PC-3 (cell line): Measurements from ENCODE around the gene FANCC. TPM values are rescaled to one million over a fixed set of nuclear protein-coding genes. Genes with fewer than 3 reads are reported as not detected.

Experiments
- ATAC-seq: fragments of 200-7000 bp; cut with Tn5 transposase; 2 replicates; pipeline ENCODE4 v1.9.1; 2020; ENCODE audit warnings: mild to moderate bottlenecking, moderate library complexity
- BruUV-seq: library from RNA; stranded (reverse); fragments of 400-500 nt; replicated peaks from 2 replicates; lab custom pipeline; 2021; lab: Mats Ljungman, UMichigan
- CTCF ChIA-PET: fragments of 300-600 bp; sonication (Branson Sonifier 250); formaldehyde crosslinking; loops from one replicate; lab custom pipeline; 2022; ENCODE audit warnings: antibody characterized with exemption; lab: Charles Lee
- POLR2A ChIA-PET: fragments of 300-600 bp; sonication (Branson Sonifier 250); formaldehyde crosslinking; loops from one replicate; lab custom pipeline; 2022; ENCODE audit warnings: antibody characterized with exemption; ENCODE audit not compliant: unreplicated experiment; lab: Charles Lee
- DNase-seq: peaks from one replicate; pipeline ENCODE4 v3.0.0-alpha.2; 2015
- H2AFZ ChIP-seq: fragments of 300-600 bp; sonication (generic); 2 replicates; pipeline ENCODE4 v1.6.0; 2016; ENCODE audit warnings: antibody characterized with exemption, low read length
- H3F3A ChIP-seq: fragments of 300-600 bp; sonication (generic); one replicate; pipeline ENCODE4 v1.6.0; 2017; ENCODE audit warnings: antibody characterized with exemption, low read length, control low read depth, mild to moderate bottlenecking; ENCODE audit not compliant: unreplicated experiment
- H3K27ac ChIP-seq: fragments of 300-600 bp; sonication (generic); 2 replicates; pipeline ENCODE4 v1.5.1; 2016; ENCODE audit warnings: mild to moderate bottlenecking, low read length
- H3K27me3 ChIP-seq: fragments of 300-600 bp; sonication (generic); 2 replicates; pipeline ENCODE4 v1.6.1; 2016; ENCODE audit warnings: low read length, mixed read lengths
- H3K36me3 ChIP-seq: fragments of 300-600 bp; sonication (generic); 2 replicates; pipeline ENCODE4 v1.6.1; 2016; ENCODE audit warnings: low read depth, mixed run types, low read length, mixed read lengths
- H3K4me1 ChIP-seq: fragments of 300-600 bp; sonication (generic); 2 replicates; pipeline ENCODE4 v1.5.1; 2016; ENCODE audit warnings: low read length; ENCODE audit not compliant: insufficient read depth
- H3K4me2 ChIP-seq: fragments of 300-600 bp; sonication (generic); 2 replicates; pipeline ENCODE4 v1.6.0; 2016; ENCODE audit warnings: low read length
- H3K4me3 ChIP-seq: fragments of 300-600 bp; sonication (generic); 2 replicates; pipeline ENCODE4 v1.5.1; 2016; ENCODE audit warnings: mild to moderate bottlenecking, low read length, mixed read lengths
- H3K79me2 ChIP-seq: fragments of 300-600 bp; sonication (generic); 2 replicates; pipeline ENCODE4 v1.6.1; 2017; ENCODE audit warnings: low read length, mixed read lengths
- H3K9ac ChIP-seq: fragments of 300-600 bp; sonication (generic); 2 replicates; pipeline ENCODE4 v1.6.0; 2016; ENCODE audit warnings: mild to moderate bottlenecking, low read length
- H3K9me2 ChIP-seq: fragments of 300-600 bp; sonication (generic); replicated peaks from 2 replicates; pipeline ENCODE4 v1.6.1; 2016; ENCODE audit warnings: mixed run types, low read length, mixed read lengths
- H3K9me3 ChIP-seq: fragments of 300-600 bp; sonication (generic); 2 replicates; pipeline ENCODE4 v1.6.1; 2016; ENCODE audit warnings: low read length, mixed read lengths
- H4K20me1 ChIP-seq: fragments of 300-600 bp; sonication (generic); 2 replicates; pipeline ENCODE4 v1.6.1; 2016; ENCODE audit warnings: low read length, mixed read lengths
- EZH2 ChIP-seq: fragments of 300-600 bp; sonication (generic); IDR thresholded peaks from one replicate; pipeline ENCODE4 v1.6.1; 2017; ENCODE audit warnings: antibody characterized with exemption, mild to moderate bottlenecking, low read length; ENCODE audit not compliant: unreplicated experiment
- EZH2phosphoT487 ChIP-seq: fragments of 300-600 bp; sonication (generic); IDR thresholded peaks from 2 replicates; pipeline ENCODE4 v1.6.1; 2018; ENCODE audit warnings: mild to moderate bottlenecking, antibody characterized with exemption, low read length, borderline replicate concordance
- intact Hi-C: fragments of 100-400 bp; cut with micrococcal nuclease; formaldehyde crosslinking; loops from 2 replicates; pipeline ENCODE4 v1.9.0; 2023
- total RNA-seq: library from RNA; depleted of rRNA; stranded (reverse); fragments of >200 nt; gene quantifications from 2 replicates; pipeline ENCODE4 v1.2.3, GENCODE V29; 2014
- TF ChIP-seq, protein P1 (sequence below): fragments of 300-600 bp; sonication (generic); conservative IDR thresholded peaks from 2 replicates; pipeline ENCODE4 v1.5.1; 2017; ENCODE audit warnings: antibody characterized with exemption, low read depth, mild to moderate bottlenecking, low read length

The FANCC gene
- total RNA-seq, 1 experiment from 2014 or later = 6.9 TPM

DNA sequence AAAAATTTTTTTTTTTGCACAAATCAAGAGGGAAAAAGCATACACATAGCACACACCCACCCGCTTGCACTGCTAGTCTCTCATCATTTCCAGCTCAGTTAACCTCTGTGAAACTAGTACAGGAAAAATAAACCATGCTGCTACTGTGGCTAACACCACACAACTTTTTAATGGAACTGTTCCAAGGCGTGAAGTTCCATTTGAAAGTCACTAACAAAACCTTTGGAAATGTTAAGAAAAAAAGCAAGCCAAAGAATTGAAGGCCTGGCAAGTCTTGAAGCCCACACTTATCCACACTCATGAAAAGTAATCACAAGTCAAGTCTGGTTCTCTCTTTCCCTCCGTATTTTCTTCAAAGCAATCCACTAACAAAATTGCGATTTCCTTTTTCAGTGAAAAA is 116.3 kb downstream of the FANCC start:
- DNase-seq (no peak), ATAC-seq (no peak)
- no peaks in the 10 kb centered on the region for H3K4me1 ChIP-seq
- H3K9ac ChIP-seq = no peak overlapping the region
- H3K4me2 ChIP-seq = no peak overlapping the region
- intact Hi-C loops = no loop called here
- ChIA-PET CTCF (no interaction called here), POLR2A (no interaction called here)
- H2AFZ ChIP-seq = no peak overlapping the region
- H3K27me3 ChIP-seq = no peaks in the 10 kb centered on the region
- H3K36me3 ChIP-seq = no peaks in the 10 kb centered on the region
- no peaks in the 10 kb centered on the region for H3K9me3 ChIP-seq
- H3K27ac ChIP-seq = no peak overlapping the region
- no peaks in the 10 kb centered on the region for H3K79me2 ChIP-seq
- no peaks in the 10 kb centered on the region for H4K20me1 ChIP-seq
- no peaks in the 10 kb centered on the region for H3K9me2 ChIP-seq
- no TSS peak for BruUV-seq
- no peak for TF ChIP-seq EZH2phosphoT487
- TF ChIP-seq EZH2 = no peak
- TF ChIP-seq, protein P1, sequence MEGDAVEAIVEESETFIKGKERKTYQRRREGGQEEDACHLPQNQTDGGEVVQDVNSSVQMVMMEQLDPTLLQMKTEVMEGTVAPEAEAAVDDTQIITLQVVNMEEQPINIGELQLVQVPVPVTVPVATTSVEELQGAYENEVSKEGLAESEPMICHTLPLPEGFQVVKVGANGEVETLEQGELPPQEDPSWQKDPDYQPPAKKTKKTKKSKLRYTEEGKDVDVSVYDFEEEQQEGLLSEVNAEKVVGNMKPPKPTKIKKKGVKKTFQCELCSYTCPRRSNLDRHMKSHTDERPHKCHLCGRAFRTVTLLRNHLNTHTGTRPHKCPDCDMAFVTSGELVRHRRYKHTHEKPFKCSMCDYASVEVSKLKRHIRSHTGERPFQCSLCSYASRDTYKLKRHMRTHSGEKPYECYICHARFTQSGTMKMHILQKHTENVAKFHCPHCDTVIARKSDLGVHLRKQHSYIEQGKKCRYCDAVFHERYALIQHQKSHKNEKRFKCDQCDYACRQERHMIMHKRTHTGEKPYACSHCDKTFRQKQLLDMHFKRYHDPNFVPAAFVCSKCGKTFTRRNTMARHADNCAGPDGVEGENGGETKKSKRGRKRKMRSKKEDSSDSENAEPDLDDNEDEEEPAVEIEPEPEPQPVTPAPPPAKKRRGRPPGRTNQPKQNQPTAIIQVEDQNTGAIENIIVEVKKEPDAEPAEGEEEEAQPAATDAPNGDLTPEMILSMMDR = no peak
- no peaks in the 10 kb centered on the region for H3F3A ChIP-seq
- no peak overlapping the region for H3K4me3 ChIP-seq

DNA sequence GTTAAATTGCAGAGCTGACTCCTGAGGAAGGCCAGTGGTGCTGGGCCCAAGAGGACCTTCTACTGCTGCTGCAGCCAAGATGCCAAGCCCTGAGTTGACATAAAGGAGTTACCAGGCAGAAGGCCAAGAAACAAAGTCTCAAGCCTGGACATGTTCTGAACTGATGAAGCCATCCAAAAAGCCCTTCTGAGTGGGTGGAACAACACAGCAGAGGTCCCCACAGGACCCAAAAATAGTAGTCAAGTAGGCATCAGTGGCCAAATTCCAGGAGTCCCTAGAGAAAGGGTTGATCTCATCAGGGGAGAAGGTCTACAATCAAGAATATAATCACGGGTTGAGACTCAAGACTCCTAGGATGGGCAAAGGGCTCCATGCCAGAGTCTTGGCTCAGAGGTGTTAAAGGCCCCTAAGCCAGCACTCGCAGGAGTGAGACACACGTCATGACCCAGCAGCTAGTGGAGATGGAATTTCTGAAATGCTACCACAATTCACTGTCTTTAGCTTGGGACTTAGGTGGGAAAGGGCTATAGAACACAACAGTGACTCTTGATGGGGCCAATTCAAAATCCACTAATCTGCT is 119.7 kb downstream of the FANCC start:
- Histone ChIP-seq H3K36me3 (no peaks in the 10 kb centered on the region), H3K4me2 (no peak overlapping the region), H3F3A (no peaks in the 10 kb centered on the region), H4K20me1 (no peaks in the 10 kb centered on the region), H2AFZ (no peak overlapping the region), H3K4me3 (no peak overlapping the region), H3K4me1 (no peaks in the 10 kb centered on the region), H3K9ac (no peak overlapping the region), H3K79me2 (no peaks in the 10 kb centered on the region), H3K9me3 (no peaks in the 10 kb centered on the region), H3K27ac (no peak overlapping the region), H3K27me3 (no peaks in the 10 kb centered on the region), H3K9me2 (no peaks in the 10 kb centered on the region)
- ChIA-PET CTCF (no interaction called here), POLR2A (no interaction called here)
- ATAC-seq (no peak), DNase-seq (no peak)
- no TSS peak for BruUV-seq
- intact Hi-C loops = no loop called here
- TF ChIP-seq, protein P1 = no peak

DNA sequence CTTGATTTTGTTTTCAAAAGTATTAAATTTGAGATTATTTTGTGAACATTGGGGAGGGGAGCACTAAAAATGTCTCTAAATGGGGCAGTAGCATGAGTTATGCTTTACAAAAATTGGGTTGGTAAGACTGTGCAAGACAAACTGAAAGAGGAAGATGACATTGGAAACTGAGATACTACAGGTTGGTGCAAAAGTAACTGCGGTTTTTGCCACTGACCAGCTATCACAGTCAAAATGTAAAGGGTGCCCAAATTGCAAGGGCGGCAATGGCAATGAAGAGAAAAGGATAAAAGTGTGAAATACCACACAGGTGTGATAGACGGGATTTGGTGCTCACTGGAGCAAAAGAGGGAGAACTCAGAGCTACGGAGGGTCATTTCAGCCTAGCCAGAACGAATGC is 124.0 kb downstream of the FANCC start:
- no peaks in the 10 kb centered on the region for H3K9me2 ChIP-seq
- no peaks in the 10 kb centered on the region for H3F3A ChIP-seq
- no peak overlapping the region for H3K4me3 ChIP-seq
- POLR2A ChIA-PET = no interaction called here
- no peak overlapping the region for H3K4me2 ChIP-seq
- no peaks in the 10 kb centered on the region for H3K27me3 ChIP-seq
- no peak for DNase-seq
- CTCF ChIA-PET = no interaction called here
- no peaks in the 10 kb centered on the region for H3K4me1 ChIP-seq
- no peaks in the 10 kb centered on the region for H3K36me3 ChIP-seq
- TF ChIP-seq, protein P1 = no peak
- TF ChIP-seq EZH2 = no peak
- no peak for TF ChIP-seq EZH2phosphoT487
- intact Hi-C loops = no loop called here
- no peak for ATAC-seq
- BruUV-seq = no TSS peak
- H3K79me2 ChIP-seq = no peaks in the 10 kb centered on the region
- H2AFZ ChIP-seq = no peak overlapping the region
- H3K9me3 ChIP-seq = no peaks in the 10 kb centered on the region
- no peak overlapping the region for H3K27ac ChIP-seq
- no peak overlapping the region for H3K9ac ChIP-seq
- H4K20me1 ChIP-seq = no peaks in the 10 kb centered on the region
